SKM-1 (cell line): ENCODE results near the gene PLCL2.
"Not testable (repeated sequence)": the region's sequence is repeated elsewhere in the genome, so short reads cannot be mapped to it uniquely, and the experiment has no call there.

Experiments used
- DNase-seq: peaks from one replicate; lab custom pipeline; 2025; ENCODE audit not compliant: unreplicated experiment; lab: John Stamatoyannopoulos, UW

Gene PLCL2

GRCh38 chr3:17110660-17111396 lies 226.1 kb downstream of the PLCL2 start:
- DNase-seq: no peak

- no peak for DNase-seq
Observed at GRCh38 chr3:17111586-17111985, 226.8 kb downstream of the PLCL2 start.

GRCh38 chr3:17115186-17115585 lies 230.4 kb downstream of the PLCL2 start:
- no peak for DNase-seq

- no peak for DNase-seq
Observed at GRCh38 chr3:17116007-17116600, 231.3 kb downstream of the PLCL2 start.

- no peak for DNase-seq
Observed at GRCh38 chr3:17118771-17119170, 234.0 kb downstream of the PLCL2 start.

GRCh38 chr3:17119201-17120072 lies 234.7 kb downstream of the PLCL2 start:
- DNase-seq: no peak

GRCh38 chr3:17120115-17120514 lies 235.4 kb downstream of the PLCL2 start:
- DNase-seq: no peak

- no peak for DNase-seq
Observed at GRCh38 chr3:17121336-17121735, 236.6 kb downstream of the PLCL2 start.

- DNase-seq: no peak
Observed at GRCh38 chr3:17122758-17123157, 238.0 kb downstream of the PLCL2 start.

- no peak for DNase-seq
Observed at GRCh38 chr3:17125738-17126442, 241.1 kb downstream of the PLCL2 start.

- not testable (repeated sequence) for DNase-seq
Observed at GRCh38 chr3:17128671-17129070, 243.9 kb downstream of the PLCL2 start.

- no peak for DNase-seq
Observed at GRCh38 chr3:17129556-17129955, 244.8 kb downstream of the PLCL2 start.

GRCh38 chr3:17130956-17131355 lies 246.2 kb downstream of the PLCL2 start:
- DNase-seq: no peak

GRCh38 chr3:17132286-17133115 lies 247.7 kb downstream of the PLCL2 start:
- DNase-seq: no peak

GRCh38 chr3:17133632-17134545 lies 249.1 kb downstream of the PLCL2 start:
- no peak for DNase-seq

GRCh38 chr3:17135696-17136095 lies 250.9 kb downstream of the PLCL2 start:
- no peak for DNase-seq

GRCh38 chr3:17136136-17136721 lies 251.5 kb downstream of the PLCL2 start:
- no peak for DNase-seq

GRCh38 chr3:17137321-17137826 lies 252.6 kb downstream of the PLCL2 start:
- no peak for DNase-seq
